NCI-H460 (cell line): ENCODE data around the gene MX2. TPM values are rescaled to one million over a fixed set of nuclear protein-coding genes. Genes with fewer than 3 reads are reported as not detected.

Source experiments
- total RNA-seq: library from RNA; depleted of rRNA; stranded (reverse); fragments of >200 nt; shearing (Covaris generic); gene quantifications from 2 replicates; pipeline ENCODE4 v1.2.3, GENCODE V29; 2014; rRNA removed

MX2 gene
- total RNA-seq, 1 experiment from 2014 or later = 0.42 TPM

Other genes starting within 250 kb of the MX2 start
- 131 and 145 TPM in 2 replicates for gene BACE2, start 193.9 kb upstream of the MX2 start, total RNA-seq
- gene FAM3B, start 45.2 kb upstream of the MX2 start, total RNA-seq = not detected in 2 replicates
- gene MX1, start 64.2 kb downstream of the MX2 start, total RNA-seq = 2.7 and 2.9 TPM in 2 replicates
- not detected in 2 replicates for gene TMPRSS2, start 146.1 kb downstream of the MX2 start, total RNA-seq